ENCODE results near the gene HDX.

GRCh38 chrX:84477114-84477513 is 25.1 kb downstream of the HDX start:
- TF ChIP-seq CTCF (IDR thresholded peaks at IDR 0.05): no peak
- no peak for TF ChIP-seq ZFX (IDR thresholded peaks at IDR 0.05; ENCODE audit: borderline replicate concordance)
